GM19463 (cell line): ENCODE measurements around the gene PLXNB1.
"Not testable (repeated sequence)": the region's sequence is repeated elsewhere in the genome, so short reads cannot be mapped to it uniquely, and the experiment has no call there.

Experiments used
- ATAC-seq: cut with Tn5 transposase; IDR thresholded peaks from one replicate; pipeline ENCODE4 v1.9.1; 2021; ENCODE audit warnings: mild to moderate bottlenecking, moderate library complexity; ENCODE audit not compliant: unreplicated experiment

Gene PLXNB1, protein sequence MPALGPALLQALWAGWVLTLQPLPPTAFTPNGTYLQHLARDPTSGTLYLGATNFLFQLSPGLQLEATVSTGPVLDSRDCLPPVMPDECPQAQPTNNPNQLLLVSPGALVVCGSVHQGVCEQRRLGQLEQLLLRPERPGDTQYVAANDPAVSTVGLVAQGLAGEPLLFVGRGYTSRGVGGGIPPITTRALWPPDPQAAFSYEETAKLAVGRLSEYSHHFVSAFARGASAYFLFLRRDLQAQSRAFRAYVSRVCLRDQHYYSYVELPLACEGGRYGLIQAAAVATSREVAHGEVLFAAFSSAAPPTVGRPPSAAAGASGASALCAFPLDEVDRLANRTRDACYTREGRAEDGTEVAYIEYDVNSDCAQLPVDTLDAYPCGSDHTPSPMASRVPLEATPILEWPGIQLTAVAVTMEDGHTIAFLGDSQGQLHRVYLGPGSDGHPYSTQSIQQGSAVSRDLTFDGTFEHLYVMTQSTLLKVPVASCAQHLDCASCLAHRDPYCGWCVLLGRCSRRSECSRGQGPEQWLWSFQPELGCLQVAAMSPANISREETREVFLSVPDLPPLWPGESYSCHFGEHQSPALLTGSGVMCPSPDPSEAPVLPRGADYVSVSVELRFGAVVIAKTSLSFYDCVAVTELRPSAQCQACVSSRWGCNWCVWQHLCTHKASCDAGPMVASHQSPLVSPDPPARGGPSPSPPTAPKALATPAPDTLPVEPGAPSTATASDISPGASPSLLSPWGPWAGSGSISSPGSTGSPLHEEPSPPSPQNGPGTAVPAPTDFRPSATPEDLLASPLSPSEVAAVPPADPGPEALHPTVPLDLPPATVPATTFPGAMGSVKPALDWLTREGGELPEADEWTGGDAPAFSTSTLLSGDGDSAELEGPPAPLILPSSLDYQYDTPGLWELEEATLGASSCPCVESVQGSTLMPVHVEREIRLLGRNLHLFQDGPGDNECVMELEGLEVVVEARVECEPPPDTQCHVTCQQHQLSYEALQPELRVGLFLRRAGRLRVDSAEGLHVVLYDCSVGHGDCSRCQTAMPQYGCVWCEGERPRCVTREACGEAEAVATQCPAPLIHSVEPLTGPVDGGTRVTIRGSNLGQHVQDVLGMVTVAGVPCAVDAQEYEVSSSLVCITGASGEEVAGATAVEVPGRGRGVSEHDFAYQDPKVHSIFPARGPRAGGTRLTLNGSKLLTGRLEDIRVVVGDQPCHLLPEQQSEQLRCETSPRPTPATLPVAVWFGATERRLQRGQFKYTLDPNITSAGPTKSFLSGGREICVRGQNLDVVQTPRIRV (N-terminal part only)

DNA sequence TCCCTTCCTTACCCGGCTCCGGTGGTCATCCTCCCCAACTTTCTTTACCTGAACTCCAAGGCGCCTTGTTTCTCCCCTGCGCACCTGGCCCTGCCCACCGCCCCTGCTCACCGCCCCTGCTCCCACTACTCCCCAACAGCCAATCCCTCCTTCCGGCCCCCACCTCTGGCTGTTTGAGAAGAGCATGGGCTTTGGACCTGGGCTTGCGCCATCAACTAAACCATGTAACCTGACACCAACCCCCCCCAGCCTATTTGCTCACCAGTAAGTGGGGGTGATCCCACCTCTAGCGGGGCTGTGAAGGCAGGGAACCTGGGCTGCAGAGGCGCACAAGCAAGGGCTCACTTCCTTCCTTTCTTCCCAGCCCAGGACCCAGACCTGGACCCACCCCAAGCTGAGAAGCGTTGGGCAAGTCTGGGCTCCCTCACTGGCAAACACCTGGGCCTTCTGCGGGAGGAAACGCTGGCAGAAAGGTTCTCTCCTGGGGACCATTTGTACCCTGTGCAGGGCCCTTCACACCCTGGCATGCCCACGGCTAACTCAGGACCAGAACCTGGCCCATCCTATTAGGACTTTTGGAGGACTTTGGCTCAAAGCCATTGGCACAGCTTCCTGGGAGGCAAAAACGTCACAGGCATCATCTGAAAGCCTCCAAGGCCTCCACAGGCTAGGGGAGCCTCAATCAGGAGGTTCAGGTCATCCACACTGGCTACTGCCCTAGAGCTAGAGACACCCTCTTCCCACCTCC is at the start of gene PLXNB1:
Gene PLXNB1 (minus strand): TSS at position 127 of the 748 bp plus-strand sequence. CDS start 5,475 bp downstream, outside the sequence.
- no peak for ATAC-seq

DNA sequence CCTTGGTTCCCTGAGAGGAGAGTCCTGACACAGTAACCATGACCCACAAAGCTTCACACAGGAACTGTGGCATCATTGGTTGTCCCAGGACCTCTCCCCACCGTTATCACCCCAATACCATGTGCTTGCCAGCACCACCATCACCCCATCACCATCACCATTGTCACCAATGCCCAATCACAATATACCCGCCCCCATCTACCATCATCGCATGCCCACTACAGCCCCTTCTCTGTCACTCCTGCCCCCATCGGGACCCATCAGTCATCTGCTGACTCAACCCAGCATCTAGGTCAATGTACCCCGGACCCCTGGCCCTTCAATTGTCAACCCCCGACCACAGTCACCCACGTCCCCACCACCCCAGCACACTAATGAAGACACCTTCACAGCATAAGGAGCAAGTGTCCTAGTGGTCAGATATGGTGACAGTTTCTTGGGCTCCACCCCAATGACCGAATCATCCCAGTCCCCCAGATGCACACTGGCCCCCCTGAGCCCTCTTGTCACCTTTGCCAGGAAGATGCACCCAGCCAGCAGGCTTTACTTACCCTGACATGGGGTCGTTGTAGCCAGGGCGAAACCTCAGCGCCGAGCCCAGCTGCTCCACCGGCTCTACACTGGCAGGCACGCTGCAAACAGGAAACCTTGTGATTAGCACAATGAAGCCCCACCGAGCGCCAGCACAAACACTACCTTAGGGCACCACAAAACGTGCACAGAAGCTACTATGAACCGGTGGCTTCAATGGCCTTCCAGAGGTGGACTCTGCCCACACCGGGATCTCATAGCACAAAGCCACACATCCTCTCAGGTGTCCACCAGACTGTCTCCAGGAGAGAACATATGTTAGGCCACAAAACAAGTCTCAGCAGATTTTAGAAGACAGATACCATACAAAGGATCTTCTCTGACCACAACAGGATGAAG is 49.0 kb upstream of the PLXNB1 start:
- ATAC-seq, result no peak

DNA sequence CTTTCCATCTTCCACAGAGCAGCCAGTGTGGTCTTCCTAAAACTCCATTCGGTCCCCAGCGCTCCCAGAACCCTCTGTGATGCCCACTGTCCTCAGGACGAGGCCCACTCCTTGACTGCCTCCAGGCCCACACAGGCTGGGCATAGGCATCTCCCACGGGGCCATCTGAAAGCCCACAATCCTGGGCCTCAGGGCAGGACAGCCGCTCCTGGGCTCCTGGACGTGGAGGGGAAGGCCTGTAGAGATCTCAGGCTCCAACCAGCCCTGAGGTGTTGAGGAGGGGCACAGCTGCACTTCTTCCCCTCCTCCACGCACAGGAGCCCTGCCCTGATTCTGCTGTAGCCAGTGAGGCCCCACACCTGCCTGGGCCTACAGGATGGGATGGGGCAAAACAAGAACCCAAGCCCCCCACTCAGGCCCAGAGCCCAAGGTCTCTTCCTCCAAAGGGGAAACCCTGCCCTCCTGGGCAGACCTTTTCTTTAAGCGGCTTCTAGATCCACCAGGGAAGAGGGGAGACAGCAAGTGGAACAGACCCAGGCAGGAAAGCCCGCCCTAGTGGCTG is 48.2 kb upstream of the PLXNB1 start:
- ATAC-seq, result no peak

DNA sequence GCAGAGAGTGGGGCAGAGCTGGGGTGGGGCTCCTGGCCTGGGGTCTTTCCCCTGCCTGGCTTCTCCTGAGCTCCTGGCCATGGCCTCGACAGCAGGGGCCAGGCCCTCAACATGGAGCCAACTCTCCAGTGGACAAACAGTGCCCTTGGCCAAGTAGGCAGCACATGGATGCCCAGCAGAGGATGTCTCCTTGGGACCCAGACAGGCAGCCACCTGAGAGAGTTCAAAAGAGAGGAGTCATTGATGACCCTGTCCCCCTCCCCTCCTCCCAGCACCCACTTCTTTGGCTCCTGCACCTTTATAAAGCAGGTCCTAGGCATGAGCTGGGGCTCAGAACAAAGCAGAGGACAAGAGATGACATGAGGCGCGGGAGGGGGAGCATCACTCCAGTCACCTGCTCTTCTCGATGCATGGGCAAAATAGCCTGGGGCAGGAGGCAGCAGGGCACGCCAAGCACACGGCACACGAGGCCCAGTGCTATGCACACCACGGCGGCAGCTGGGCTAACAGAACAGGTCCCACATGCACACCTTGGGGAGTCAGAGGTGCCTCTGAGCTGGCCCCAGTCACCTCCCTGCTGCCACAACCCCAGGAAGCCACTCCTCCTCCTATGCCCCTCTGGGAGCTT is 46.7 kb upstream of the PLXNB1 start:
- no peak for ATAC-seq

DNA sequence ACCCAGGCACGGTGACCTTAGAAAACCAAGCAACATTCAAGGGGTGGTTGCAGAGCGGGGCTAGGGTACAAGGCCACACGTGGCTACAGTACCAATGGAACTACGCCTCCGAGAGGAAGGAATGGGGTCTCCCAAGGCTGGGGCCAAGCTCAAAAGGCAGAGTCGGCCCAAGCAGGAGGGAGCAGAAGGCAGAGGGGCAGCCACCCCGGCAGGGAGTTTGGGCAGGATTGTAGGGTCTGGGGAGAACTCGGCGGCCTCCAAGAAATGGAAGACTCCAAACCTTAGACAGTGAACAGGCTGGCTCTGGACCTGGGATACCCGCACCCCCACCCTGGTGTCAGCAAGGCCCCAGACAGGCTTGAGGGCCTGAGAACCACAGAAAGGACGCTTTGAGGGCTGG is 45.3 kb upstream of the PLXNB1 start:
- no peak for ATAC-seq

DNA sequence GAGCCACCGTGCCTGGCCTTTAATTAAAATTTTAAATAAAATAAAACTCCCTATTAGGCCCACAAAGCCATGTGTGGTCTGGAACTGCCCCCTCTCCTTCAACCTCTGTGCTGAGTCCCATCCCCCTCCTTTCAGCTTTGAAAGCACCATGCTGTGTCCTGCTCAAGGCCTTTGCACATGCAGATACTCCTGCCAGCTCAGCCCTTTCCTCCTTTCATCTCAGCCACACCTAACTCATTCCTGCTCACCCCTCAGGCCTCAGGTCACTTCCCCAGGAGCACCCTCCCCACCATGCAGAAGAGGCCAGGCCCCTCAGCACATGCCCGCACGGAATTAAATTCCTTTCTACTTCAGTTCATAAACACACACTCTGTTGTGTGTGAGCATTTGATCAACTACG is 44.7 kb upstream of the PLXNB1 start:
- ATAC-seq, result no peak

DNA sequence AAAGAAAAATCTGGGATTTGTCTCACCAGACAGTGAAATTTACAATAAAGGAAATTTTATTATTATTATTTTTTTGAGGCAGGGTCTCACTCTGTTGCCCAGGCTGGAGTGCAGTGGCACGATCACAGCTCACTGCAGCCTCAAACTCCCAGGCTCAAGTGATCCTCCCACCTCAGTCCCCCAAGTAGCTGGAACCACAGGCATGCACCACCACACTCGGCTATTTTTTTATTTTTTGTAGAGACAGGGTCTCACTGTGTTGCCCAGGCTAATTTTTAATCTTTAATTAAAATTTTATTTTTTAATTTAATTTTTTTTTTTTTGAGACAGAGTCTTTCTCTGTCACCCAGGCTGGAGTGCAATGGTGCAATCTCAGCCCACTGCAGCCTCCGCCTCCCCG is 44.1 kb upstream of the PLXNB1 start:
- not testable (repeated sequence) for ATAC-seq

DNA sequence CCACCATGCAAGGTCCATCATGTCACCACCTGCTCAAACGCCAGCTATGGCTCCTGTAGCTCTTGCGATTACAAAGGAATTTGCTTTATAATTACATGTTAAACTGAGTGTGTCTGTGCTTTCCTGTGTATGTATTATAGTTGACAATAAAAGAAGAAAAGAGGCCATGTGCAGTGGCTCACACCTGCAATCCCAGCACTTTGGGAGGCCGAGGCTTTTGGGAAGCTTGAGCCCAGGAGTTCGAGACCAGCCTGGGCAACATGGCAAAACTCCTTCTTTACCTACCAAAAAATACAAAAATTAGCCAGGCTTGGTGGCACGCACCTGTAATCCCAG is 43.7 kb upstream of the PLXNB1 start:
- no peak for ATAC-seq

DNA sequence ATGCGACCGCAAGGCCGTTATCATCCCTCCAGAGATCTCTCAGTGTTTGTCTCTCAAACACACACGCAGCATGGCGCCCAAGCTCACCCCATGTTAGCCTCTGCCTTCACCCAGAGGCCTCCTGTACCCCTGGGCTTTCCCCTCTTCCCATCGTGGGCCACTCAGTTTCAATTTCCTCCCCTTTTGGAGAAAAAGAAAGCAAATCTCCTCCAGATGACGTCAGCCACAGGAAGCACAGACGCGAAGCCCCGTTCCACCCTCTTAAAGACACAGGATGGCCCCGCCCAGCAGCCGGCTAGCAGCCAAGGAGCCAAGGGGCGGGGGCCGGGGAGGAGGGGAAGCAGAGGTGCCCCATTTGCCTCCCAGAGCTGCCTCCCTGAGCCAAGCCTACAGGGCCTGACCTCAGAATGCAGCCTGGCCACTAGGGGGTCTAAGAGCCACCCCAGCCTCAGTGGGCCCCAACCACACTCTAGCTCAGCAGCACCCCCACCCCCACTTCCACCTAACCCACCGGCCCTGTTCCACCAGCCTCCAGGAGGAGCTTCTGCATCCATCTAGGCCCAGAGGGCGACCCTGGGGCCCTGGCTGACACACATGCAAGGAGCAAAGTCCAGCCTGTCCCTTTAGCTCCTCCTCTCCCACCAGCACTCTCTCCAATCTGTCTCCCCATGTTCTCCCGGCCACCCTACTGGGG is 43.2 kb upstream of the PLXNB1 start:
- peak; percentile 88 for ATAC-seq

DNA sequence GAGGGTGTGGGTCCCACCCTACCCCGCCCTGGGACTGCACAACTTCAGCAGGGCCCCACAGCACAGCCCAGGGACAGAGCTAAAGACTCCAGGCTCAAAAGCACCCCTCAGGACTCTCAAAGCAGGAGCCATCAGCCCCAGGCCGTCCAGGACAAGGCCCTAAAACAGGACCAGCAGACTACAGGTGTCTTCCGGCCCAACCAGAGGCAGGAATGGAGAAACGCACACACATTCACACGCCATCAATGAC is 42.7 kb upstream of the PLXNB1 start:
- ATAC-seq, result peak; percentile 3

DNA sequence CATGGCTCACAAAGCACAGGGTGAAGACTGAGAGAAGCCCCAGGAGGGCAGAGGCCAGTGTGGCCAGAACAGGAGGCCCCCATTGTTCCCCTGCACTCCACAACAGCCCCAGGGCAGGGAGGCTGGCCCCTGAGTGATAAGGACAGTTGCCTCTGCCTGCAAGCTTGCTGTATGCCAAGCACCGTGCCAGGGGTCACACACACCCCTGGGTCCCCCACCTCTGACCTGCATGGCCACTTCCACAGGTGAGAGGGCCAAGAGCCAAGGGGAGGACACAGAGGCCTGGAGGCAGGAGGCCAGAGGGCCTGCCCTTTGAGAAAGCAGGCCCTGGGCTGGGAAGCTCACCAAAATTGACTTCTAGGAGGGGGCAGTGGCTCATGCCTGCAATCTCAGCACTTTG is 40.4 kb upstream of the PLXNB1 start:
- ATAC-seq, result no peak

DNA sequence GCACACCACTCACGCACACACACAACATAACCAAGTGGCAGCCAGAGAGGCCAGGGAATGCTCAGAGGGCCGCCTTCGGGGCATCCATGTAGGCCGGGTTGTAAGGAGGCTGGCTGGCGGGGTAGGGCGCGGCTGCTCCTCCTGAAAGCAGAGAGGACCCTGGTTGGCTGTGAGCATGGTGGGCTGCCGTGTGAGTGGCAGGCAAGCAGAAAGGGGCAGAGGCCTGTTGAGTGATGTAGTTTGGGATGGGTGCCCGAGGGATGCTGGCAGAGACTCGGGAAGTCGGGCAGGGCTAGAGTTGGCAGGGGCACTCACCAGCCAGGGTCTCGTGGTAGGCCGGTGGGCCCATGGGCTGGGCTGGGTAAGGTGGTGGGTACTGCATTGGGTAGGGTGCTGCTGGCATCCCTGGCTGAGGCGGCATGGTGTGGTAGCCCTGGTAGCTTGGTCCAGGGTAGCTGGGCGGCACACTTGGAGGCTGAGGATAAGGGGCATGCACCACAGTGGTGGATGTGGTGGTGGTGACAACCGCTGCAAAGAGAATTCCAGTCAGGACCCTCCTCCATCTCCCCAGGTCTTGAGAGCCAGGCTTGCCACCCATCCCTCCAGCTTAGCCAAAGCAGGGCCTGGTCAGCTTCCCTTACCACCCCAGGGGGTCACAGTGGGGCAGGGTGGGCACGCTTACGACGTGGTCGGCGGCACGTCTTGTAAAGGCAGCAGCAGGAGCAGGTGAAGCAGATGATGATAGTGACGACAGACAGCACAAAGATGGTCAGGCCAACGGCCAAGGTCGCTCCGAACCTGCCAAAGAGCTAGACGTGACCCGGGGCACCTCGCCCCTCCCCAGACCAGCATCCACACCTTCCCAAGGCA is 39.4 kb upstream of the PLXNB1 start:
- no peak for ATAC-seq

DNA sequence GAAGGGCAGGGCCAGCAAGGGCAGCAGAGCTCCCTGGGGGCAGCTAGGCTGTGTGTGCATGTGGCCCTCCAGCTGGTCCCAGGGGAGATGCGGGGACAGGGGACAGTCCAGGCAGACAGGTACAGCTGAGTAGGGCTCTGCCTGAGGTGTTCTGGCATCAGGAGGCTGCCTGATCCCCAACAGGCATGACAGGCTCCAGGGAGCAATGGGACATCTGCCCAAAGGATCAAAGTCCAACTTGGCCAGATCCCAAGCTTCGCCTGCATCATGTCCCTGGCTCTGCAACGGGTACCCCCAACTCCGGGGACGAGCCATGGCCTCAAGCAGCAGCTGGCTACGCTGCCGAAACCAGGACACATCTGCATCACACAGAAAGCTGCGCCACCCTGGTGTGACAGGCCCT is 38.4 kb upstream of the PLXNB1 start:
- no peak for ATAC-seq

DNA sequence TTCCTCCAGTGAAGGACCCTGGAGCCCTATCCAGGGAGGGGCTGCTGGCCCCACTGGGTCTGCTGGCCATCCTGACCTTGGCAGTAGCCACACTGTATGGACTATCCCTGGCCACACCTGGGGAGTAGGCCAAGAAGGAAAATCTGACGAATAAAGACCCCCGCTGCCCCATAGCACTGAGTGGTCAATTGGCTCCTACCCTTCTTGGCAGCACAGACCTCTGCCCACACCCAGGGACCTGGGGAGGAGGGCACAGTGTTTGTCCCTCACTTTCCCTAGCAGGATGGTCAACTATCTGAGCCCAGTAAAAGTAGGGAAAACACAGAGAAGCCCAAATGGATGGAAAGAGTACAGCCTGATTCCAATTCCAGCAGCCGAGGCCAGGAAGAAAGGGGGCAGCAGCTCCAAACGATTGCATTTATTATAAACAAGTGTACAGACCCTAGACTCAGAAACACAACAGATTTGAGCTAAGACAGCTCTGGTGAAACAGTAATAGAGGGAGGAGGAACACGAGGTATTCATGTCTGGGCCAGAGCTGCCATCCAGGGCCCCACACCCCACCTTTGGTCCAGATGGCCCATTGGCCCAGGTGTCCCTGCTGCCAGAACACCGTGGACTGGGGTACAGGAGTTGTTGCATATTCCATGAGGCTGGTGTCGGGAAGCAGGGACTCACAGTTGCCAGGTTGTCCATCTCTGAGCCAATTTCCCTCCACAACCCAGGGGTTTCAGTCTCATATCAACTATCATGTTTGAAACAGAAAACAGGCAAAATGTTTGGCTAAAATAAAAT is 37.8 kb upstream of the PLXNB1 start:
- no peak for ATAC-seq

DNA sequence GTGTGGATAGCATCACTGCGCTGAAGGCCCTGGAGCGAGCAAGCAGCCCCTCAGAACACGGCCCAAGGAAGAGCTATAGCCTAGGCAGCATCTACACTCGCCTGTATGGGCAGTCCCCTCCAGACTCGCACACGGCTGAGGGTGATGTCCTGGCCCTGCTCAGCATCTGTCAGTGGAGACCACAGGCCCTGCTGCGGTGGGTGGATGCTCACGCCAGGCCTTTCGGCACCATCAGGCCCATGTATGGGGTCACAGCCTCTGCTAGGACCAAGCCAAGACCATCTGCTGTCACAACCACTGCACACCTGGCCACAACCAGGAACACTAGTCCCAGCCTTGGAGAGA is 37.2 kb upstream of the PLXNB1 start:
- no peak for ATAC-seq

DNA sequence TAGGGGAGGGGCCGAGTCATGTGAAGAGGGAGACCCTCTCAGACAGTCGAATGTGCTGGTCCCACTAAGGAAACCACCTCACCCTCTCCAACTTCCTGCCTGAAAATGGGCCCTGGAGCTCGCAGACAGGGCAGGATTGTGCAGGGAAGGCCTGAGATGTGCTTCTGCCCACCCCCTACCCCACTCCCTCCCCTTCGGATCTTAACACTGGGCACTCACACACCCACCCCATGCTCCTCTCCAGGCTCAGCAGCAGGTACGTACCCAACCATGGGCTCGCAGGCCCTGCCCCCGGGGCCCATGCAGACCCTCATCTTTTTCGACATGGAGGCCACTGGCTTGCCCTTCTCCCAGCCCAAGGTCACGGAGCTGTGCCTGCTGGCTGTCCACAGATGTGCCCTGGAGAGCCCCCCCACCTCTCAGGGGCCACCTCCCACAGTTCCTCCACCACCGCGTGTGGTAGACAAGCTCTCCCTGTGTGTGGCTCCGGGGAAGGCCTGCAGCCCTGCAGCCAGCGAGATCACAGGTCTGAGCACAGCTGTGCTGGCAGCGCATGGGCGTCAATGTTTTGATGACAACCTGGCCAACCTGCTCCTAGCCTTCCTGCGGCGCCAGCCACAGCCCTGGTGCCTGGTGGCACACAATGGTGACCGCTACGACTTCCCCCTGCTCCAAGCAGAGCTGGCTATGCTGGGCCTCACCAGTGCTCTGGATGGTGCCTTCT is 36.7 kb upstream of the PLXNB1 start:
- no peak for ATAC-seq
